HUES6 (cell line): ENCODE results near the gene SEMA3D.
A peak's percentile ranks its signal among the peaks of the same experiment; 100 is the strongest.

Experiments
- H3K27ac ChIP-seq: 2 replicates; pipeline ENCODE4 v1.7.0; 2013; ENCODE audit warnings: low read depth, mild to moderate bottlenecking, low read length, inconsistent platforms
- H3K27me3 ChIP-seq: 2 replicates; pipeline ENCODE4 v1.6.1; 2013; ENCODE audit warnings: low read length; ENCODE audit not compliant: control insufficient read depth, insufficient read depth
- H3K36me3 ChIP-seq: 2 replicates; pipeline ENCODE4 v1.6.1; 2013; ENCODE audit warnings: low read length; ENCODE audit not compliant: control insufficient read depth, insufficient read depth
- H3K4me1 ChIP-seq: 2 replicates; pipeline ENCODE4 v1.6.1; 2013; ENCODE audit warnings: low read length; ENCODE audit not compliant: control insufficient read depth, insufficient read depth
- H3K4me3 ChIP-seq: 2 replicates; pipeline ENCODE4 v1.5.1; 2013; ENCODE audit warnings: low read depth, low read length
- H3K9ac ChIP-seq: one replicate; pipeline ENCODE4 v1.6.1; 2013; ENCODE audit warnings: mild to moderate bottlenecking, low read length
- H3K9me3 ChIP-seq: 2 replicates; pipeline ENCODE4 v1.6.1; 2013; ENCODE audit warnings: low read depth, low read length; ENCODE audit not compliant: control insufficient read depth, insufficient read depth

Gene SEMA3D

GRCh38 chr7:85184599-85185423 is 2.0 kb downstream of the SEMA3D start:
- peaks cover 50% of the 10 kb centered on the region for H3K27me3 ChIP-seq
- no peaks in the 10 kb centered on the region for H3K36me3 ChIP-seq
- no peak overlapping the region for H3K27ac ChIP-seq
- H3K9ac ChIP-seq = no peak overlapping the region
- peaks cover 8% of the 10 kb centered on the region for H3K4me1 ChIP-seq
- H3K9me3 ChIP-seq = no peaks in the 10 kb centered on the region
- H3K4me3 ChIP-seq = peak overlapping the region; percentile 77

- Histone ChIP-seq H3K4me3 (no peak overlapping the region), H3K4me1 (peaks cover 8% of the 10 kb centered on the region), H3K27ac (no peak overlapping the region), H3K27me3 (peaks cover 50% of the 10 kb centered on the region), H3K36me3 (peaks cover 2% of the 10 kb centered on the region; the same call in 1 of the 2 replicates), H3K9ac (no peak overlapping the region), H3K9me3 (peaks cover 11% of the 10 kb centered on the region)
Measured at GRCh38 chr7:85183296-85183695, 3.6 kb downstream of the SEMA3D start.

DNA sequence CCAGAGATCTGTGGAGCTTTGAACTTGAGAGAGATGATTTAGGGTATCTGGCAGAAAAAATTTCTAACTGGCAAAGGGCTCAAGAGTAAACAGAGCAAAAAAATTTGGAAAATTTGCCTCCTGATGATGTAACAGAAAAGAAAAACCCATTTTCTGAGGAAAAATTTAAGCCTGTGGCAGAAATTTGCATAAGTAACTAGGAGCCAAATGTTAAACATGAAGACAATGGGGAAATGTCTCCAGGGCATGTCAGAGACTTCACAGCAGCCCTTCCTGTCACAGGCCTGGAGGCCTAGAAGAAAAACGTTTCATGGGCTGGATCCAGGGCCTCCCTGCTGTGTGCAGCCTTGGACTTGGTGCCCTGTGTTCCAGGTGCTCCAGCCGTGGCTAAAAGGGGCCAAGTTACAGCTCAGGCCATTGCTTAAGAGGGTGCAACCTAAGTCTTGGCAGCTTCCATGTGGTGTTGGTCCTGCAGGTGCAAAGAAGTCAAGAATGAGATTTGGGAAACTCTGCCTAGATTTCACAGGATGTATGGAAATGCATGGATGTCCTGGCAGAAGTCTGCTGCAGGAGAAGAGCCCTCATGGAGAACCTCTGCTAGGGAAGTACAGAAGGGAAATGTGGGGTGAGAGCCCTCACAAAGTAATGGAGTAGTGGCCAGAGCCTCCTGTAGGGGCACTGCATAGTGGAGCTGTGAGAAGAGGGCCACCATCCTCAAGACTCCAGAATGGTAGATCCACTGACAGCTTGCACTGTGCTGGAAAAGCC is 8.1 kb downstream of the SEMA3D start:
- no peak overlapping the region for H3K9ac ChIP-seq
- no peak overlapping the region for H3K4me3 ChIP-seq
- H3K9me3 ChIP-seq = peaks cover 17% of the 10 kb centered on the region
- H3K27ac ChIP-seq = no peak overlapping the region
- no peaks in the 10 kb centered on the region for H3K4me1 ChIP-seq
- peaks cover 2% of the 10 kb centered on the region; the same call in 1 of the 2 replicates for H3K36me3 ChIP-seq
- H3K27me3 ChIP-seq = peaks cover 6% of the 10 kb centered on the region

DNA sequence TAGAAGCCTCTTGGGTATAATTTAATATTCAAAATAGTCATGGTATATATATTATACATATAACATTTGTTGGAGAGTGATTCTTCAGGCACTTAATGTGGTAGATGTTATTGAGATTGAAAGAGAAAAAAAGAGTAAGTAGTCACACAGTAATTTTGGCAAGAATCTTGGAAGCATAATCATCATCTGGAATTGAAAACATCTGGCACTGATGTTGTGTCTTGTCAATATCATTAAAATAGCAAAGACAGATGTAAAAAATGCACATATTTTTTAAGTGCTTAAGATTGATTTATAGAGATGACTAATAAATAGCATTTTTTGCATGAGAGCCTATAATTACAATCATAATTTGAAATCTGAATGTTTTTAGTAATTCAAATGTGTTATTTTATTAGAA is 9.5 kb downstream of the SEMA3D start:
- H3K4me3 ChIP-seq = no peak overlapping the region

GRCh38 chr7:85176197-85176596 is 10.7 kb downstream of the SEMA3D start:
- Histone ChIP-seq H3K27me3 (no peaks in the 10 kb centered on the region), H3K9me3 (peaks cover 17% of the 10 kb centered on the region), H3K4me1 (no peaks in the 10 kb centered on the region), H3K4me3 (no peak overlapping the region), H3K9ac (no peak overlapping the region), H3K27ac (no peak overlapping the region), H3K36me3 (peaks cover 2% of the 10 kb centered on the region; the same call in 1 of the 2 replicates)

More for the DNA sequence above, 9.5 kb downstream of the SEMA3D start:
- peaks cover 17% of the 10 kb centered on the region for H3K9me3 ChIP-seq
- H3K36me3 ChIP-seq = peaks cover 2% of the 10 kb centered on the region; the same call in 1 of the 2 replicates
- no peak overlapping the region for H3K27ac ChIP-seq
- H3K4me1 ChIP-seq = no peaks in the 10 kb centered on the region
- no peak overlapping the region for H3K9ac ChIP-seq
- no peaks in the 10 kb centered on the region for H3K27me3 ChIP-seq

GRCh38 chr7:85175217-85175616 is 11.6 kb downstream of the SEMA3D start:
- Histone ChIP-seq H3K9ac (no peak overlapping the region), H3K27me3 (no peaks in the 10 kb centered on the region), H3K36me3 (peaks cover 2% of the 10 kb centered on the region; the same call in 1 of the 2 replicates), H3K4me1 (no peaks in the 10 kb centered on the region), H3K4me3 (no peak overlapping the region), H3K27ac (no peak overlapping the region), H3K9me3 (peaks cover 17% of the 10 kb centered on the region)

GRCh38 chr7:85172530-85172941 is 14.3 kb downstream of the SEMA3D start:
- H3K36me3 ChIP-seq = no peaks in the 10 kb centered on the region
- no peak overlapping the region for H3K4me3 ChIP-seq
- H3K9me3 ChIP-seq = no peaks in the 10 kb centered on the region
- H3K27ac ChIP-seq = no peak overlapping the region
- no peaks in the 10 kb centered on the region for H3K27me3 ChIP-seq
- no peaks in the 10 kb centered on the region for H3K4me1 ChIP-seq
- no peak overlapping the region for H3K9ac ChIP-seq

- Histone ChIP-seq H3K4me1 (no peaks in the 10 kb centered on the region), H3K27ac (no peak overlapping the region), H3K9ac (no peak overlapping the region), H3K36me3 (no peaks in the 10 kb centered on the region), H3K9me3 (no peaks in the 10 kb centered on the region), H3K27me3 (no peaks in the 10 kb centered on the region), H3K4me3 (no peak overlapping the region)
Measured at GRCh38 chr7:85167636-85168035, 19.2 kb downstream of the SEMA3D start.

DNA sequence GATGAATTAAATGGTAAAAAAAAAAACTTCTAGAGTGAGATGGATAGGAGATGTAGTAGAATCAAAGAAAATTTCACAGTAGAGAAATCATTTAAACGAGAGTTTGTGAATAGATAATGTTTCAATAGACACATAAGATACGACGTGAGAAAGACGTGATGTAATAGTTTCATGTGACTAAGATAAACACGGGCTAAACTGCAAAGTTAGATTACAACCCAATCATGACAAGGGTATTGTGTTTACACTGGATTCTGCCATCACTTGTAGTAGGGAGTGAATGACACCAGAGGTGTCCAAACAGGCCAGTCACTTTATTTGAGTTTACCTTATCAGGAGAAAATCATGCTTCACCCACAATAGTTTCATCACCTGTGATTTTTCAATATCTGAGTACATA is 21.6 kb downstream of the SEMA3D start:
- H3K9me3 ChIP-seq = no peaks in the 10 kb centered on the region
- H3K4me3 ChIP-seq = no peak overlapping the region
- no peak overlapping the region for H3K9ac ChIP-seq
- H3K4me1 ChIP-seq = no peaks in the 10 kb centered on the region
- no peaks in the 10 kb centered on the region for H3K27me3 ChIP-seq
- no peak overlapping the region for H3K27ac ChIP-seq
- H3K36me3 ChIP-seq = no peaks in the 10 kb centered on the region

DNA sequence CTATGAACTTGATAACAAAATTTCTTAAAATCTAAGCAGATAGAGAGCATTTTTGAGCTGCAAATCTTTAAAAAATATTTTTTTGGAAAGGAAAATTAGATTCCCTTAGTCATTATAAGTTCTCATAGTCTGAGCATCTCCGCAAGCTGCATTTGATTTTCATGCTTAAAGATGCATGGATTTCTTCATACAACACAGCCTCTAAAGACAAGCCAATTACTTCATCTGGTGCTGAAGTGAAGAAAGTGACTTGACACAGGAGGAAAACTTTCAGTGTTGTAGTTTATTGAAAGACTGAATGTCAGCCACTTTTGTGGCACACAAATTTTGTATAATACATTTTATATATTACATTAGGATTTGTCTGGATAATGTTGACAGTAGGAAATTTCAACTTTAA is 22.5 kb downstream of the SEMA3D start:
- no peaks in the 10 kb centered on the region for H3K4me1 ChIP-seq
- H3K36me3 ChIP-seq = no peaks in the 10 kb centered on the region
- no peak overlapping the region for H3K4me3 ChIP-seq
- H3K27ac ChIP-seq = no peak overlapping the region
- 0 out of 2 replicates have a peak, but pooled peaks cover 2% of the 10 kb centered on the region for H3K9me3 ChIP-seq
- no peaks in the 10 kb centered on the region for H3K27me3 ChIP-seq
- no peak overlapping the region for H3K9ac ChIP-seq

GRCh38 chr7:85162721-85163120 is 24.1 kb downstream of the SEMA3D start:
- Histone ChIP-seq H3K27ac (no peak overlapping the region), H3K9me3 (peaks cover 8% of the 10 kb centered on the region), H3K36me3 (no peaks in the 10 kb centered on the region), H3K27me3 (no peaks in the 10 kb centered on the region), H3K4me3 (no peak overlapping the region), H3K4me1 (no peaks in the 10 kb centered on the region), H3K9ac (no peak overlapping the region)
